MM.1S (cell line): ENCODE data around the gene TSPAN5.

Source experiments
- DNase-seq: peaks from one replicate; pipeline ENCODE4 v3.0.0-alpha.2; 2015
- H2AFZ ChIP-seq: fragments of 300-600 bp; sonication (generic); 2 replicates; pipeline ENCODE4 v1.6.0; 2016; ENCODE audit warnings: antibody characterized with exemption, low read length
- H3F3A ChIP-seq: fragments of 300-600 bp; sonication (generic); 2 replicates; pipeline ENCODE4 v1.6.1; 2016; ENCODE audit warnings: mild to moderate bottlenecking, antibody characterized with exemption, low read length, moderate library complexity, mixed read lengths; ENCODE audit not compliant: insufficient read depth
- H3K27ac ChIP-seq: fragments of 300-600 bp; sonication (generic); 2 replicates; pipeline ENCODE4 v1.5.1; 2016; ENCODE audit warnings: mild to moderate bottlenecking, low read length
- H3K27me3 ChIP-seq: fragments of 300-600 bp; sonication (generic); replicated peaks from 2 replicates; pipeline ENCODE4 v1.6.0; 2016; ENCODE audit warnings: low read length; ENCODE audit not compliant: insufficient read depth
- H3K36me3 ChIP-seq: fragments of 300-600 bp; sonication (generic); replicated peaks from 2 replicates; pipeline ENCODE4 v1.6.1; 2016; ENCODE audit warnings: mild to moderate bottlenecking, low read length, mixed read lengths; ENCODE audit not compliant: insufficient read depth
- H3K4me1 ChIP-seq: fragments of 300-600 bp; sonication (generic); 2 replicates; pipeline ENCODE4 v1.6.1; 2016; ENCODE audit warnings: low read length, mixed read lengths
- H3K4me2 ChIP-seq: fragments of 300-600 bp; sonication (generic); 2 replicates; pipeline ENCODE4 v1.6.0; 2016; ENCODE audit warnings: low read depth, low read length
- H3K4me3 ChIP-seq: fragments of 300-600 bp; sonication (generic); 2 replicates; pipeline ENCODE4 v1.5.1; 2016; ENCODE audit warnings: low read length, mixed read lengths
- H3K79me2 ChIP-seq: fragments of 300-600 bp; sonication (generic); 2 replicates; pipeline ENCODE4 v1.6.1; 2016; ENCODE audit warnings: mixed run types, low read length, mixed read lengths
- H3K9ac ChIP-seq: fragments of 300-600 bp; sonication (generic); 2 replicates; pipeline ENCODE4 v1.6.1; 2016; ENCODE audit warnings: low read length, mixed read lengths
- H3K9me2 ChIP-seq: fragments of 300-600 bp; sonication (generic); replicated peaks from 2 replicates; pipeline ENCODE4 v1.6.1; 2016; ENCODE audit warnings: mild to moderate bottlenecking, low read length, mixed read lengths; ENCODE audit not compliant: insufficient read depth
- H3K9me3 ChIP-seq: fragments of 300-600 bp; sonication (generic); replicated peaks from 2 replicates; pipeline ENCODE4 v1.6.1; 2016; ENCODE audit warnings: mild to moderate bottlenecking, low read length, mixed read lengths; ENCODE audit not compliant: insufficient read depth
- H4K20me1 ChIP-seq: fragments of 300-600 bp; sonication (generic); 2 replicates; pipeline ENCODE4 v1.6.1; 2016; ENCODE audit warnings: mild to moderate bottlenecking, low read length, moderate library complexity, mixed read lengths; ENCODE audit not compliant: insufficient read depth
- CTCF ChIP-seq: fragments of 300-600 bp; sonication (generic); IDR thresholded peaks from 2 replicates; pipeline ENCODE4 v1.5.1; 2016; ENCODE audit warnings: antibody characterized with exemption, low read length, mixed read lengths
- EZH2 ChIP-seq: fragments of 300-600 bp; sonication (generic); optimal IDR thresholded peaks from 2 replicates; pipeline ENCODE3; 2017; ENCODE audit warnings: low read depth, mild to moderate bottlenecking, antibody characterized with exemption, low read length, mixed read lengths
- EZH2phosphoT487 ChIP-seq: fragments of 300-600 bp; sonication (generic); IDR thresholded peaks from 2 replicates; pipeline ENCODE4 v1.6.1; 2018; ENCODE audit warnings: antibody characterized with exemption, low read length

TSPAN5 gene

GRCh38 chr4:98546910-98547594 lies 111.4 kb downstream of the TSPAN5 start:
- Histone ChIP-seq H3K4me3 (no peak overlapping the region), H4K20me1 (no peaks in the 10 kb centered on the region), H3K9me2 (no peaks in the 10 kb centered on the region), H2AFZ (no peak overlapping the region), H3K27me3 (no peaks in the 10 kb centered on the region), H3K27ac (no peak overlapping the region), H3K79me2 (no peaks in the 10 kb centered on the region), H3K4me2 (no peak overlapping the region), H3K9ac (no peak overlapping the region), H3K36me3 (no peaks in the 10 kb centered on the region), H3F3A (no peaks in the 10 kb centered on the region), H3K4me1 (0 out of 2 replicates have a peak, but pooled peaks cover 2% of the 10 kb centered on the region), H3K9me3 (no peaks in the 10 kb centered on the region)
- DNase-seq = no peak
- TF ChIP-seq EZH2phosphoT487 = no peak
- no peak for TF ChIP-seq EZH2
- TF ChIP-seq CTCF = no peak

GRCh38 chr4:98544818-98545414 lies 113.5 kb downstream of the TSPAN5 start:
- no peak overlapping the region for H3K4me2 ChIP-seq
- no peaks in the 10 kb centered on the region for H3K36me3 ChIP-seq
- H2AFZ ChIP-seq = no peak overlapping the region
- no peak overlapping the region for H3K27ac ChIP-seq
- H3K9ac ChIP-seq = no peak overlapping the region
- no peak for TF ChIP-seq EZH2
- TF ChIP-seq EZH2phosphoT487 = no peak
- H3K4me1 ChIP-seq = 0 out of 2 replicates have a peak, but pooled peaks cover 2% of the 10 kb centered on the region
- no peaks in the 10 kb centered on the region for H3K27me3 ChIP-seq
- no peaks in the 10 kb centered on the region for H3K79me2 ChIP-seq
- H3F3A ChIP-seq = no peaks in the 10 kb centered on the region
- H4K20me1 ChIP-seq = no peaks in the 10 kb centered on the region
- H3K9me2 ChIP-seq = no peaks in the 10 kb centered on the region
- no peak overlapping the region for H3K4me3 ChIP-seq
- H3K9me3 ChIP-seq = no peaks in the 10 kb centered on the region
- no peak for DNase-seq

GRCh38 chr4:98544141-98544817 lies 114.1 kb downstream of the TSPAN5 start:
- Histone ChIP-seq H3K9ac (no peak overlapping the region), H3K79me2 (no peaks in the 10 kb centered on the region), H3K36me3 (no peaks in the 10 kb centered on the region), H3K4me3 (no peak overlapping the region), H3K27ac (no peak overlapping the region), H3K4me2 (no peak overlapping the region), H3K9me3 (no peaks in the 10 kb centered on the region), H2AFZ (no peak overlapping the region), H3K4me1 (0 out of 2 replicates have a peak, but pooled peaks cover 2% of the 10 kb centered on the region), H3K27me3 (no peaks in the 10 kb centered on the region), H3K9me2 (no peaks in the 10 kb centered on the region), H4K20me1 (no peaks in the 10 kb centered on the region), H3F3A (no peaks in the 10 kb centered on the region)
- no peak for DNase-seq
- no peak for TF ChIP-seq EZH2
- no peak for TF ChIP-seq CTCF
- TF ChIP-seq EZH2phosphoT487 = no peak
